Suprapubic skin (tissue), 4 donors: Measurements from ENCODE around the gene LMNB1.

ENCODE experiments used
- EP300 ChIP-seq: sonication (generic); formaldehyde crosslinking; IDR thresholded peaks from one replicate; pipeline ENCODE4 v1.6.1; 2017; ENCODE audit warnings: antibody characterized with exemption
- POLR2AphosphoS5 ChIP-seq, 3 donors: sonication (generic); formaldehyde crosslinking; IDR thresholded peaks; one replicate each; pipeline ENCODE4 v1.6.1; 2017; ENCODE audit warnings: antibody characterized with exemption in 3 of 3
- TF ChIP-seq, protein P1 (sequence below), 2 donors: fragments of 200-600 bp in 1 of 2; fragments of 450-650 bp in 1 of 2; sonication (generic) in 1 of 2; IDR thresholded peaks; one replicate each; pipeline ENCODE4 v1.5.1; 2016 to 2019; ENCODE audit warnings: antibody characterized with exemption in 2 of 2, mild to moderate bottlenecking in 1 of 2, moderate library complexity in 1 of 2

- TF ChIP-seq, protein P1, sequence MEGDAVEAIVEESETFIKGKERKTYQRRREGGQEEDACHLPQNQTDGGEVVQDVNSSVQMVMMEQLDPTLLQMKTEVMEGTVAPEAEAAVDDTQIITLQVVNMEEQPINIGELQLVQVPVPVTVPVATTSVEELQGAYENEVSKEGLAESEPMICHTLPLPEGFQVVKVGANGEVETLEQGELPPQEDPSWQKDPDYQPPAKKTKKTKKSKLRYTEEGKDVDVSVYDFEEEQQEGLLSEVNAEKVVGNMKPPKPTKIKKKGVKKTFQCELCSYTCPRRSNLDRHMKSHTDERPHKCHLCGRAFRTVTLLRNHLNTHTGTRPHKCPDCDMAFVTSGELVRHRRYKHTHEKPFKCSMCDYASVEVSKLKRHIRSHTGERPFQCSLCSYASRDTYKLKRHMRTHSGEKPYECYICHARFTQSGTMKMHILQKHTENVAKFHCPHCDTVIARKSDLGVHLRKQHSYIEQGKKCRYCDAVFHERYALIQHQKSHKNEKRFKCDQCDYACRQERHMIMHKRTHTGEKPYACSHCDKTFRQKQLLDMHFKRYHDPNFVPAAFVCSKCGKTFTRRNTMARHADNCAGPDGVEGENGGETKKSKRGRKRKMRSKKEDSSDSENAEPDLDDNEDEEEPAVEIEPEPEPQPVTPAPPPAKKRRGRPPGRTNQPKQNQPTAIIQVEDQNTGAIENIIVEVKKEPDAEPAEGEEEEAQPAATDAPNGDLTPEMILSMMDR (IDR thresholded peaks at IDR 0.05) = no peak
- TF ChIP-seq POLR2AphosphoS5 (IDR thresholded peaks at IDR 0.05) (no peak), EP300 (no peak)
Measured at GRCh38 chr5:126732716-126733115, 44.2 kb upstream of the LMNB1 start.
